ENCODE measurements around the gene CHAMP1.
"Not testable (repeated sequence)": the region's sequence is repeated elsewhere in the genome, so short reads cannot be mapped to it uniquely, and the experiment has no call there.

CHAMP1 gene

GRCh38 chr13:114325729-114326128 lies 11.4 kb downstream of the CHAMP1 start:
- TF ChIP-seq CTCF (IDR thresholded peaks at IDR 0.05; ENCODE audit: low read depth, low read length), result no peak
- TF ChIP-seq EZH2phosphoT487 (IDR thresholded peaks at IDR 0.05; ENCODE audit: low read depth), result no peak
- no peak overlapping the region for H3K9ac ChIP-seq (ENCODE audit: low read length)
- H4K20me1 ChIP-seq (ENCODE audit: insufficient read depth, low read length), result peaks cover 57% of the 10 kb centered on the region
- peaks cover 64% of the 10 kb centered on the region for H3K79me2 ChIP-seq (ENCODE audit: low read length)
- no peak overlapping the region for H3K27ac ChIP-seq (ENCODE audit: low read length)
- no peak overlapping the region for H3K4me2 ChIP-seq (ENCODE audit: low read length)
- no peaks in the 10 kb centered on the region for H3K27me3 ChIP-seq (ENCODE audit: low read depth, low read length)
- H3K9me3 ChIP-seq (ENCODE audit: insufficient read depth, low read length), result no peaks in the 10 kb centered on the region
- no peak overlapping the region for H3K4me3 ChIP-seq (ENCODE audit: low read length)
- H3K36me3 ChIP-seq (replicated peaks; ENCODE audit: low read depth, low read length), result peaks cover 71% of the 10 kb centered on the region
- no peak overlapping the region for H2AFZ ChIP-seq (ENCODE audit: low read depth, low read length)
- H3K4me1 ChIP-seq (ENCODE audit: low read length), result no peaks in the 10 kb centered on the region

- Histone ChIP-seq H3K4me2 (ENCODE audit: low read length) (no peak overlapping the region), H2AFZ (ENCODE audit: low read depth, low read length) (no peak overlapping the region), H3K36me3 (replicated peaks; ENCODE audit: low read depth, low read length) (peaks cover 59% of the 10 kb centered on the region), H4K20me1 (ENCODE audit: insufficient read depth, low read length) (peaks cover 39% of the 10 kb centered on the region), H3K27ac (ENCODE audit: low read length) (no peak overlapping the region), H3K27me3 (ENCODE audit: low read depth, low read length) (no peaks in the 10 kb centered on the region), H3K9me3 (ENCODE audit: insufficient read depth, low read length) (no peaks in the 10 kb centered on the region), H3K4me3 (ENCODE audit: low read length) (no peak overlapping the region), H3K79me2 (ENCODE audit: low read length) (peaks cover 44% of the 10 kb centered on the region), H3K9ac (ENCODE audit: low read length) (no peak overlapping the region), H3K4me1 (ENCODE audit: low read length) (peaks cover 2% of the 10 kb centered on the region; the same call in 1 of the 2 replicates)
- TF ChIP-seq CTCF (IDR thresholded peaks at IDR 0.05; ENCODE audit: low read depth, low read length) (no peak), EZH2phosphoT487 (IDR thresholded peaks at IDR 0.05; ENCODE audit: low read depth) (no peak)
Measured at GRCh38 chr13:114328034-114328433, 13.7 kb downstream of the CHAMP1 start.

- H3K4me2 ChIP-seq (ENCODE audit: low read length), result no peak overlapping the region
- H2AFZ ChIP-seq (ENCODE audit: low read depth, low read length), result no peak overlapping the region
- H3K9ac ChIP-seq (ENCODE audit: low read length), result no peak overlapping the region
- peaks cover 54% of the 10 kb centered on the region for H3K36me3 ChIP-seq (replicated peaks; ENCODE audit: low read depth, low read length)
- H3K4me3 ChIP-seq (ENCODE audit: low read length), result no peak overlapping the region
- no peak for TF ChIP-seq EZH2phosphoT487 (IDR thresholded peaks at IDR 0.05; ENCODE audit: low read depth)
- H3K4me1 ChIP-seq (ENCODE audit: low read length), result peaks cover 8% of the 10 kb centered on the region
- H3K9me3 ChIP-seq (ENCODE audit: insufficient read depth, low read length), result no peaks in the 10 kb centered on the region
- H3K27ac ChIP-seq (ENCODE audit: low read length), result no peak overlapping the region
- peaks cover 39% of the 10 kb centered on the region for H3K79me2 ChIP-seq (ENCODE audit: low read length)
- no peaks in the 10 kb centered on the region for H3K27me3 ChIP-seq (ENCODE audit: low read depth, low read length)
- H4K20me1 ChIP-seq (ENCODE audit: insufficient read depth, low read length), result peaks cover 35% of the 10 kb centered on the region
Measured at GRCh38 chr13:114328595-114328994, 14.3 kb downstream of the CHAMP1 start.

- Histone ChIP-seq H3K27me3 (ENCODE audit: low read depth, low read length) (no peaks in the 10 kb centered on the region), H3K9me3 (ENCODE audit: insufficient read depth, low read length) (no peaks in the 10 kb centered on the region), H3K9ac (ENCODE audit: low read length) (no peak overlapping the region), H3K4me3 (ENCODE audit: low read length) (no peak overlapping the region), H3K4me2 (ENCODE audit: low read length) (no peak overlapping the region), H3K27ac (ENCODE audit: low read length) (no peak overlapping the region), H2AFZ (ENCODE audit: low read depth, low read length) (no peak overlapping the region), H3K79me2 (ENCODE audit: low read length) (peaks cover 24% of the 10 kb centered on the region), H3K36me3 (replicated peaks; ENCODE audit: low read depth, low read length) (peaks cover 39% of the 10 kb centered on the region), H4K20me1 (ENCODE audit: insufficient read depth, low read length) (peaks cover 25% of the 10 kb centered on the region), H3K4me1 (ENCODE audit: low read length) (peaks cover 20% of the 10 kb centered on the region)
- no peak for TF ChIP-seq CTCF (IDR thresholded peaks at IDR 0.05; ENCODE audit: low read depth, low read length)
- TF ChIP-seq EZH2phosphoT487 (IDR thresholded peaks at IDR 0.05; ENCODE audit: low read depth), result no peak
Measured at GRCh38 chr13:114330086-114330485, 15.8 kb downstream of the CHAMP1 start.

- H4K20me1 ChIP-seq (ENCODE audit: insufficient read depth, low read length); H3K27ac ChIP-seq (ENCODE audit: low read length); H3K9me3 ChIP-seq (ENCODE audit: insufficient read depth, low read length); H3K27me3 ChIP-seq (ENCODE audit: low read depth, low read length); H3K79me2 ChIP-seq (ENCODE audit: low read length); H3K9ac ChIP-seq (ENCODE audit: low read length); H2AFZ ChIP-seq (ENCODE audit: low read depth, low read length): not testable (repeated sequence)
- Histone ChIP-seq H3K4me1 (ENCODE audit: low read length) (peaks cover 20% of the 10 kb centered on the region), H3K4me2 (ENCODE audit: low read length) (peak overlapping the region; percentile 51), H3K4me3 (ENCODE audit: low read length) (peak overlapping the region; percentile 31; the same call in 1 of the 2 replicates), H3K36me3 (replicated peaks; ENCODE audit: low read depth, low read length) (peaks cover 16% of the 10 kb centered on the region)
Measured at GRCh38 chr13:114333881-114334280, 19.6 kb downstream of the CHAMP1 start.

All from OCI-LY3 (cell line).